GM18867 (cell line): ENCODE data around the gene KRI1.
"Not testable (repeated sequence)": the region's sequence is repeated elsewhere in the genome, so short reads cannot be mapped to it uniquely, and the experiment has no call there.

Experiments
- ATAC-seq: cut with Tn5 transposase; IDR thresholded peaks from one replicate; pipeline ENCODE4 v1.9.1; 2021; ENCODE audit warnings: mild to moderate bottlenecking, moderate library complexity; ENCODE audit not compliant: unreplicated experiment

KRI1 gene

DNA sequence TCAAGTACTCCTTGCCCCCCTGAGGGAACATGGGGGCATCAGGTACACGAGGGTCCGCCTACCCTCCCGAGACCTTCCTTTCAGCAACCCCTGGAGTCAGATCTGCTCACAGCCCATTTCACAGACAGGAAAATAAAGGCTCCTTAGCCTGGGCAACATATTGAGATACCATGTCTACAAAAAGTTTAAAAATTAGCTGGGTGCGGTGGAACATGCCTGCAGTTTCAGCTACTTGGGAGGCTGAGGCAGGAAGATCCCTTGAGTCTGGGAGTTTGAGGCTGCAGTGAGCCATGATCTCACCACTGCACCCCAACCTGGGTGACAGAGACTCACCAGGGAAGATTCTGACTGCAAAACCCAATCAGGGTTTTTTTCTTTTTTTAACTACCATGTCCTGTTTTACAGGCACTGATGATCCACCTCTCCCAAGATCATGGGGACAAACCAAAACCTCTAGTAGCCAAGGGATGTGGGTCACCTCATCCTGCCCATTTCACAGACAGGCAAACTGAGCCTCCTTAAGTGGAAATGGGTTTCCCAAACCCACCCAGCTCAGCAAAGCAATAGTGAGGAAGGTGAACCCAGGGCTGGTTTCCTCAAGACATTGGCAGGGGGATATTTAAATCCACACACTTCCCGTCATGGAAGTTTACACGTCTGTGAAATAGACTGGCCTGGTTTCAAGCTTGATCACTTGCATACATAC, 9.4 kb upstream of the KRI1 start:
- ATAC-seq: no peak

DNA sequence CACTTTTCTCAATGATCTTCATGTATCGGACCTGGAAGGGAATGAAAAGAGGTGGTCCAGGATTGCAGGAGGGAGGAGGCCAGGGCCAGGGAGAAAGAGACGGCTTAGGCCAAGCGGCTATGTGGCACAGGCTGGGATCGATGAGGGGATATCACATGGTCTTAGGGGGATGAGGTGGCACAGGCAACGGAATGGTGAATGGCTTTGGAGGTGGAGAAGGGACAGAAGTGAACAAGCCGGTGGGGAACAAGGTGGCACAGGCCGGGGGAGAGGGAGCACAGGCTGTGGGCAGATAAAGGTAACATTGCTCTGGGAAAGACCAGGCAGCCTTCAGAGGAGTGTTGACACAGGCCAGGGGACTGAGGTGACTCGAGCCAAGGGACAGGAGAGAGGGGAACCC, 8.7 kb upstream of the KRI1 start:
- no peak for ATAC-seq

DNA sequence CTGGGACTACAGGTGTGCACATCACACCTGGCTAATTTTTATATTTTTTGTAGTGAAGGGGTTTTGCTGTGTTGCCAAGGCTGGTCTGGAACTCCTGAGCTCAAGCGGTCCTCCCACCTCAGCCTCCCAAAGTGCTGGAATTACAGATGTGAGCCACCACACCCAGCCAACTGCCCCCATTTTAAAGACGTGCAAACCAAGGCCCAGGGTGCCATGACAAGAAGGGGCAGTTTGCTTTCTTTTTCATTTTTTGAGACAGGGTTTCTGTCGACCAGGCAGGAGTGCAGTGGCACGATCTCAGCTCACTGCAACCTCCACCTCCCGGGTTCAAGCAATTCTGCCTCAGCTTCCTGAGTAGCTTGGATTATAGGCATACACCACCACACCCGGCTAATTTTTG, 8.0 kb upstream of the KRI1 start:
- not testable (repeated sequence) for ATAC-seq

DNA sequence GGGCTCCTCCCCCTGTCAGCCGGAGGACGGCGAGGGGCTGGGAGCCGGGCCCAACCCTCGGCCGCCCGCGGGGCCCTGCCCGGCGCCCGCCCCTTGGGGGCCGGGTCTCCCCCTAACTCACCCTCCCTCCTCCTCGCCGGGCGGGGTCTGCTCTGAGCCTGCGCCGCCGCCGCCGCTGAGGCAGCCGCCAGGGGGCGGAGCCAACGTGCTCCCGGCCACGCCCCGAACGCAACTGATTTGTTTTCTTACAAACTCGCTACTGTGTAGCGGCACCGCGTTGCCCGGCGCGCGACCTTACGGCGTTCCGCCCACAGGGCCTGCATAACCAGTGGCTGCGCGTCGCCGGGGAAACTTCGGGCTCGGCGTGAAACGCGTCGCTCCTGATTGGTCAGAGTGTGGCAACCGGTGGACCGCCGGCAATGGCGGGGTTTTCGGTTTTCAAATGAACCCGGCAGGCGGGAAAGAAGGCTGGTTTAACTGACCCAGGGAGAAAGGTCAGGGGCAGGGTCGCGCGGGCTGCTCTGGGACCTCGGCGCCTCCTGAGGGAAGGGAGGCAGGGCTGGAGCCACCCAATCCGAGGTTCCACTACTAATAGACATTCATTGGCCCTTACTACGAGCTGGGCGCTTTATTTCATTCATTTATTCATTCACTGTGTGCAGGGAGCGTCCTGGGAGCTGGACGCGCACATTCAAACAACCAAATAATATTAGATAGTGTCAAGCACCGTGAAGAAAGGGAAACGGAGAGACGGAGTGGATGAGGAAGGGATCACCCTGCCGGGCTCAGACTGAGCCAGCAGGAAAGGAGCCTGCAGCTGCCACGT, 3.2 kb upstream of the KRI1 start, which contains the start of gene CDKN2D:
CDKN2D (minus strand) TSS at position 154 of the 826 bp plus-strand sequence. CDS start 326 bp downstream, outside the sequence.
- peak; percentile 63 for ATAC-seq

DNA sequence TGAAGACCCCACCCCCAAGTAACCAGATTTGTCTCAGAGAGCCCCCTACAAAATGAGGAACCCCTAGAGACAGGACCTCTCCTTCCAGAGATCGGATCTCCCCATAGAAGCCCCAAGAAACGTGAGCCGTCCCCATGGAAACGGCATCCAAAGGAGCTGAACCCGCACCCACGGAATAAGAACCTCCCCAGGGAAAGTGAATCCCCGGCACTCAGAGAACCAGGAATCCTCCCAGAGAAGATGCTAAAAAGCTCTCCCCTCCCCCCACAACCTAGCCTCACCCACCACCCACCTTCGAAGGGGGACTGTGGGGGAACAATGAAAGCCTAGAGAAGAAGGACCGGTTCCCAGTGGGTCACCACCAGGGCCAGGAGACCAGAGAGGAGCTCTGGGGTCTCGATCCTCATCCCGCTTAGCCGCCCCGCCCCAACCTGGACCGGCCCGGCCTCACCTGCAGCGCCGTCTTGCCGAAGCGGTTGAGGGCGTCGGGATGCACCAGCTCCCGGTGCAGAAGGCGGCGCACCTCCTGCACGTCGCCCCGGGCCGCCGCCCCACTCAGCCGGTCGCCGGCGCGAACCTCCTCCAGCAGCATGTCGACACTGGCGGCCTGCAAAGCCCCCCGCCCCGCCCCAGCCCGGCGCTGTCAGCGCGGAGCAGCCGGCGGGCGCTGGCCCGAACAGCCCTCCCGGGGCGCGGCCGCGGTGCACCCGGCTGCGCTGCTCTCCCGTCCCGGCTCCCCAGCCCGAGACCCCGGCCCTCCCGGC, 2.4 kb upstream of the KRI1 start:
- ATAC-seq: peak; percentile 3

DNA sequence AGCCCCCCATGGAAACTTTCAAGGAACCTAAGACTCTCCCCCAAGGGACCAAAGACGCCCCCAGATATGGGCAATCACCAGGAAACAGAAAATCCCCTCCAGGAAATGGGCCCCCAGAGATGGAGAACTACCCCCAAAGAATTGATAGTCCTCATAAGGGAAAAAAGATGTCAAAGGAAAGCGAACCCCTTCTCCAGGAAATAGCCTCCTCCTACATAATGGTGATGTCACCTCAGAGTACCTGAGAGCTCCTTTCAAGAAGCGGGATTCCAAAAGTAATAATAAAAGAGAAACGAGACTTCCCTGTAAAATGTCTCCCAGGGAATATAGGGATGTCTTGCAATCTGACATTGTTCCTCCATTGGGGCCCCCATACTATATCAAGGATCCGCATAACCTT, 1.8 kb upstream of the KRI1 start:
- ATAC-seq: no peak

DNA sequence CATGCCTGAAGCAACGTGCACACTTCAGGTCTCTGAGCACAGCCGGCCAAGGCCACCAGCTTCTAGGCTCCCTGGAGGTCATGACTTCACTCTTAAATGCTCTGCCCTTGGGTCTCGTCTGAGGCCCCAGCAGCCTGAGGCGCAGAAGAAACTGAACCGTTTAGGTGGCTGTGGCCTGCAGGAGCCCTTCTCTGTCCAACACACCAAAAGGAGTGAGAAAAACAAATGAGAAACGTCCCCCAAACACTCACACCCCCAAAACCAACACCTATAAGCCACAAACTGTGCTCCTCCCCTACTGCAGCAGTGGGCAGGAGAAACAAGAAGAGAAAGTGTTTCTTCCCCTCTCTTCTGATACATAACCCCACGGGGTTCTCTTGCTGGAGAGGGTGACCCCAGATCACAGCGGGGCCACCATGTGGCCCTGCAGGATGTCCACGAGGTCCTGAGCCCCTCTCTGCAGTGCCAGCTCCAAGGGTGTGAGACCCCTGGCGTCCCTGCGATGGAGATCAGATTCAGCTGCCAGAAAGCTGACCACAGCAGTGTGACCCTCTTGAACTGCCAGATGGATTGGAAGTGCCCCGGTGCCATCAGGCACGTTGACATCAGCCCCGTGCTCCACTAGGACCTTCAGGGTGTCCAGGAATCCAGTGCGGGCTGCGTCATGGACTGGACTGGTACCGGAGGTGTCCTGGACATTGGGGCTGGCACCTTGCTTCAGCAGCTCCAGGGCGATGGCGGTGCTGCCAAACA, 1.0 kb upstream of the KRI1 start:
- peak; percentile 25 for ATAC-seq

DNA sequence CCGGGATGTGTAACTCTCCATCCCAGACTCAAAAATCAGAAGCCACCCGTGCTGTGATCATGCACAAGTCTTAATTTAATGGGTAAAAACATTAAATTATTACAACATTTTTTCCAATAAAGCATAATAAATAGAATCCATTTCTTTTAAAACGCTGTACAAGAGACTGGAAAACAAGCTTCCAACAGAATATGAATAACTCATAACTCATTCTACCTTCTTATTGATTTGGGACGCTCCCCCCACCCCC, 523 bp upstream of the KRI1 start:
- no peak for ATAC-seq

DNA sequence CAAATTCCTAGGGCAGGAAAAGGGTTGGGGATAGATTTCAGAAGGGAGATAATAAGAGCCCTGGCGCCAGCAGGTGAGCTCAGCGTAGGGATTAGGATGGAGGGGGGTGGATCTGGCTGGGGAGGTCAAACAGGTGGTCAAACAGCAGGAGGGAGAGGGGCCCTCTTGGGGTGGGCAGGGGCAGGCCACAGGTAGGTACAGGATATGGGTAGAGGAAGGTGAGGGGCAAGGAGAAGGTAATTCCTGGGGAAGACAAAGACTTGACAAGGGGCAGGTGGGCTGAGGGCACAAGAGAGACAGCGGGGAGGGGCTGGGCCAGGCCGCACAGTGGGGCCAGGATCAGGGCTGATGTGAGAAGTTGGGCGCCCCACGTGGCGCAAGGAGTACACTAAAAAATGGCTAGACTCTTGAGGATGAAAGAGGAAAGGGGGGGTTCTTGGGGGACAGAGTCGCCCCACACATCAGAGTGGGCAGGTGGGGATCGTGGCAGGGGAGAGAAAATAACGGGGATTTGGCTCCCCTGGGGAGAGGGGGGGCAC, 713 bp downstream of the KRI1 start:
- no peak for ATAC-seq

DNA sequence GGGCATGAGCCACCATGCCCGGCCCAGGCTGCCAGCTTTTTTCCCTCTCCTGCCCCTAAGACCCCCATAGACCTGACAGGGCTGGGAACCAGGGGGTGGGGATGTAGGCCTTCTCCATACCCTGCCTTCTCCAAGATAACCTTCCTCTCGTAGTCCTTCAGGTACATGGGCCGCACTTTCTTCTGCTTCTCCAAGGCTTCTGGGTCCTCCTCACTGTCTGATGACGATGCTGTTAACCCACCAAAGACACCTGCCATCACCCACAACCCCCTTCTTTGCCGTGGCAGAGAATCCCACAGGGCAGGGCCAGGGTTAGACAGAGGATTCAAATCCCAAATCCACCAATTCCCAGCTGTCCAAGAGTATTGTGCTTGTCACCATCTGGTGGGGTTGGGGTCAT, 3.2 kb downstream of the KRI1 start:
- no peak for ATAC-seq

DNA sequence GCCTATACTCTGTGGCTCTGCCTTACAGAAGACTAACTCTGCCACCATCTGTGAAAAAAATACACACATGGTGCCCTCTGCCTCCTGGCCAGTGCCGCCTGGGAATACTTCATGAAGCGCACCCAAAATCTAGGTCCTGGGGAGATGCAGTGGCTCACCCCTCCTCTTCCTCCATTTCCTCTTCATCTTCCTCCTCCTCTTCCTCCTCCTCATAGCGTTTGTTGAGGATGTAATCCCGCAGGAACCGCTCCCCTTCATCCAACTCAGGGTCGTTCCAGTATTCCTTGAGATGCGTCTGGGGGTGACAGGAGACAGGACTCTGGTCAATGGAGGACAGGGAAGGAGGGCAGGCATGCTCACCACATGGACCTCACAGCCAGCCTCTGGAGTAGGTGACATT, 5.7 kb downstream of the KRI1 start:
- ATAC-seq: no peak

DNA sequence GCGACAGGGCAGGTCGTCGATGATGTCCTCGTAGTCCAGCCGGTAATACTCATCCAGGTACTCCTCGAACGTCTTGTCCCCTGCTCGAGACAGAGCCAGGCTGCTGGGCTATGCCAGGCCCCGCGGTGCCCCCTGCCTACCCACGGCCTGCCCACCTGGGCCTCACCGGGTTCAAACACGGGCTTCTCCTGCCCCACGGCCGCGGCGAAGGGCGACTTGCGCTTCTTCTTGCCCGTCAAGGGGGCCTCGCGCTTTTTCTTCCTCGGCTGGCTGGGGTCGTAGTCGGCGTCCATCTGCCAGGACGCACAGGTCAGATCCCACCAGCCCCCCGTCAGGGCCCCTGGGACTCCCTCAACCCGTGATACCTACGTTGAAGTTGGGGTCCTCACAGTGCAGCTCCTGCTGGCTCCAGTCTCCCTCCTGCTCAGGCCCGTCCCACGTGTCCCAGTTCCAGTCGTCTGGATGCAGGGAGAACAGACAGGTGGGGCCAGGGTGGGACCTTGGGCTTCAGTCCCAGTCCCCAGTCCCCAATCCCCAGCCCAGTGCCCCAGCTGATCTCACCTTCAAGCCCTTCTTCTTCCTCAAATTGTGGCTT, 8.1 kb downstream of the KRI1 start:
- no peak for ATAC-seq

DNA sequence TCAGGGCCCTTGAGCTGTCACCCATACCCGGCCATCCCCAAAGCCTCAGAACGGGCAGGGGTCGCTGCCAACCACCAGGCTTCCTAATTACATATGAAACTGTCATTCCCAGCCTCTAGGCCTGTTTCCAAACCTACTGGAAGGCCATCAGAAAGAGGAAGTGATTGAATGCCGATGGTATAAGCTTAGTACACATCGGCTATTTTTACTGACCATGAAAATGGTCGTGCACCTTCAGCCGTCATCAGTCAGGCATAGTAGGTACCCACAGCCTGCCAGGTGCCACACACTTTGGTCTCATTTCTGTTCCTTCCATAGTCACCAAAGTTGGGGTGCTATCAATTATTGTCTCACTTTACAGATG, 10.2 kb downstream of the KRI1 start:
- no peak for ATAC-seq

DNA sequence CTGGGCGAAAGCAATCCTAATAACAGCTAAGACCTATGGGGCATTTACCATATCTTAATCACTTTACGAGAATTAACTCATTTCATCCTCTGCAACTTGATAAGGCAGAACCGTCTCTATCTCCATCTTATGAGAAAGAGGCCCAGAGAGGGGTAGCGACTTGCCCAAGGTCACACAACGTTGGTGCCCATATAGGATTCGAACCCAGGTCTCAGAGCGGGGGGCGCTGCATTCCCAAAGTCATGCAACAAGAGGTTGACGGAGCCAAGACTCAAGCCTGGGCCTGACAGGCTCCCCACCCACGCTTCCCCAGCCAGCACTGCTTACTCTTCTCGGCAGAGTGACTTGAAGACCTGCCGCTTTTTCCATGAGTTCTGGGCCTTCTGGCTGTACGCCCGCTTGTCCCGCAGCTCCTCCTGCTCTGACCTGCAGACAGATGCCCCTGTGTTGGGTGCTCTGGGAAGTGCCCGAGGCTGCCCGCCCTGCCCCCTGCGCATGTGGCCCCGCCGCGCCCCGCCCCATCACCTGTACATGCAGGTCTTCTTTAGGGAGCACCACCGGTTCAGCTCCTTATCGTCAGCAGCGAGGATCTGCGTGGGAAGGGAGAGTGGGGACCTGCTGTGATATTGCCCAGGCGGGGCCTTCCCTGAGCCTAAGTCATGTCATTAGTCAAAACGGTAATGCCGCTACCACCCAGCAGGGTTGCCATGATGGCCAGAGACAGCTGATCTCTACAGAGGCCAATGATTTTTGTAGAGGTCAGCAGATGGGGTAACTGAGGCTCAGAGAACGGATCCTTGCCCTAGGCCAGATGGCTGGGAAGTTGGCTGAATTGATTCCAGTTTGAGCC, 10.8 kb downstream of the KRI1 start:
- ATAC-seq: no peak

DNA sequence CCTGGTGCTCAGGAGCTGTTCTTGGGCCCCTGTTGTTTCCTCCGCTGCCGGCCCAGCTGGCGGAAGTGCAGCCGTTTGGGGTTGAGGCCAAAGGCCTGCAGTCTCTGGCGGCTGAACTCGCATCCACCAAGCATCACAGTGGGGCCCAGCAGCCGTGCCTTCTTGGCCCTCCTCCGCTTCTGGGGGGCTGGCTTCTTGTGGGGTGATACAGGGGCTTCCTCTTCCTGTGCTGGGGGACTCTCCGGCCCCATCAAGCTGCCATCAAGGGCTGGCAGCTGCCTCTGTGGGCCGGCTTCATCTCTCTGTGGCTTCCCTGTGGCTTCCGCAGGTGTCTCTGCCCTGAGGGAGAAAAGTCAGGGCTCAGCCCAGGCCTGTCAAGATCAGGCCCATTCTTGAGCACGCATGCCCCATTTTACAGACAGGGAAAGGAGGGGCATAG, 11.8 kb downstream of the KRI1 start:
- ATAC-seq: no peak

DNA sequence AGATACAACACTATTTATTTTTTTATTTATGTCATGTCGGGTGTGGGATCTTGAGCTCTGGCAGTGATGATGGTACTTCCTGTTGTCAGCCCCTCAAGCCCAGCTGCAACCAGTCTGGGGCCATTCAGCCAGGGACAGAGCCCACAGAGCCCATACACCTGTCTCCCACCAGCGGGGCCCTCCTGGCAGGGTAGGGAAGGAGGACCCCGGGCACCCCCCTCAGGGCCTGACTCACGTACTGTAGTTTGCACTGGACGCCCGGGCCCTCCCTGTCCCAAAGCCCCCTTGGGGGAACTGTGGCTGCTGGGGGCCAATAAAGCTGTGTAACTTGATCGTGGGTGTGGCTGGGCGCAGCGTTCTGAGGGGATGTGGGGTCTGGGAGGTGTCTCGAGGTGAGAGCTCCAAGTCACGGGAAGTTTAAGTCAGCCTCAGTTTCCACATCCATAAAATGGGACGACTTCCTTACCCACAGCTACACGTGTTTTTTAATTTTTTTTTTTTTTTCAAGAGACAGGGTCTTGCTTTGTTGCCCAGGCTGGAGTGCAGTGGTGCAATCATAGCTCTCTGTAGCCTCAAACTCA, 12.6 kb downstream of the KRI1 start:
- no peak for ATAC-seq

DNA sequence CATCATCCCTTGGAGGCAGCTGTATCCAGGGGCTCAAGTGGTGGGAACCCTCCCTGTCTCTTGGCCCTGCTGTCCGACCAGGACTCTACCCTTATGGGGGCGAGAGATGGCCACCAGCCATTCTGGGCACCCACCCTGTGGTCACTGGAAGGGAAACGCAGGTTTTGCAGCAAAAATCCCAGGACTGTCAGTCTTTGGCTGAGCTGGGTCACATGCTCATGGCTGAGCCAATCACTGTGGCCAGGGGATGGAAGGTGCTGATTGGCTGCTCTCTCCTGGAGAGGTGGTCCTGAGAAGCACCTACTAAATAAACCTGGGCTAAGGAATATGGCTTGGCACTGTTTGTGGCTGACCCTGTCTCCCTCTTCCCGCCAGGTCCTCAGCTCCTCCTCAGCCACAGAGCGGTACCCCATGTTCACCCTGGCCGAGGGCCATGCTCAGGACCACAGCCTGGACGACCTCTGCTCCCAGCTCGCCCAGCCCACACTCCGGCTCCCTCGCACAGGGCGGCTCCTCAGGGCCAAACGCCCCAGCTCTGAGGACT, 13.2 kb downstream of the KRI1 start:
- no peak for ATAC-seq

DNA sequence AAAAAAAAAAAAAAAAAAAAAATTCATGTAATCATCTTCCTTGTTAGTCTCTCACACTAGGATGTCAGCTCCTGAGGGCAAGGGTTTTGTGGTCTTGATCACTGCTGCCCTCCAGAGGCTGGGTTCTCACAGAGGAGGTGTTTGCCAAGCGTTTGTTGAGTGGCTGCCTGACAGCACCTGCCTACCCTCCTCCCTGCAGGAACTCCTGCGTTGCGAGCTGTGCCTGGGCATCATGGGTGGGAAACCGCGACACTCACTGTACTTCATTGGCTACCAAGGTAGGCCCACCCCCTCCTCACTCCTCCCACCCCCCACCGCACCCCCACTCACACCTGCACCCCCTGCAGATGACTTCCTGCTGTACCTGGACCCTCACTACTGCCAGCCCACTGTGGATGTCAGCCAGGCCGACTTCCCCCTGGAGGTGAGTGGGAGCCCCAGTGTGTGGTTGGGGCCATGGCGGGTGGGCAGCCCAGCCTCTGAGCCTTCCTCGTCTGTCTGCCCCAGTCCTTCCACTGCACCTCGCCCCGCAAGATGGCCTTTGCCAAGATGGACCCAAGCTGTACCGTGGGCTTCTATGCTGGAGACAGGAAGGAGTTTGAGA, 14.0 kb downstream of the KRI1 start:
- no peak for ATAC-seq

DNA sequence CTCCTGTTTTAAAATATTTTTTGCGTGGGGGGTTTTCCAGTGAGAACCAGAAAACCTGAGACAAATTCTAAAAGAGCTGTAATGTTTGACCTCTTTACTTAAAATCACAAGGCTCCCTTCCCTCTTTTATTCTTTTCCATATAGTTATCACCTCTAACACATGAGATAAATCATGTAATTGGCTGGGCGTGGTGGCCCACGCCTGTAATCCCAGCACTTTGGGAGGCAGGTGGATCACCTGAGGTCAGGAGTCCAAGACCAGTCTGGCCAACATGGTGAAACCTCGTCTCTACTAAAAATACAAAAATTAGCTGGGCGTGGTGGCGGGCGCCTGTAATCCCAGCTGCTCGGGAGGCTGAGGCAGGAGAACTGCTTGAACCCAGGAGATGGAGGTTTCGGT, 14.8 kb downstream of the KRI1 start:
- ATAC-seq: not testable (repeated sequence)
